CD14-positive monocyte (primary cell): ENCODE measurements around the gene TTR. TPM values are rescaled to one million over a fixed set of nuclear protein-coding genes. Genes with fewer than 3 reads are reported as not detected.

Experiments
- DNase-seq, 3 donors: peaks; one replicate each; pipeline ENCODE4 v3.0.0-alpha.2; 2011 to 2022
- H2AFZ ChIP-seq: 2 replicates; pipeline ENCODE4 v1.6.0; 2012; ENCODE audit warnings: mild to moderate bottlenecking, low read depth, low read length, inconsistent platforms; ENCODE audit not compliant: insufficient read depth, poor library complexity, severe bottlenecking
- H3K27ac ChIP-seq, 2 donors: 1 replicate in 1 of 2; 2 replicates in 1 of 2; pipeline ENCODE4 v1.5.1; 2012 to 2013; ENCODE audit warnings: low read length in 2 of 2, control low read depth in 1 of 2, inconsistent platforms in 1 of 2, low read depth in 1 of 2, mild to moderate bottlenecking in 1 of 2
- H3K27me3 ChIP-seq, 2 donors: one replicate each; pipeline versions ENCODE4 v1.6.0 to v1.6.1; 2011 to 2013; ENCODE audit warnings: low read length in 2 of 2; ENCODE audit not compliant: control insufficient read depth in 2 of 2, insufficient read depth in 2 of 2
- H3K36me3 ChIP-seq, 2 donors: replicated peaks in 1 of 2; 1 replicate in 1 of 2; 2 replicates in 1 of 2; pipeline versions ENCODE4 v1.5.1 to v1.6.1; 2012 to 2013; ENCODE audit warnings: low read length in 2 of 2, control low read depth in 1 of 2, inconsistent platforms in 1 of 2, mild to moderate bottlenecking in 1 of 2; ENCODE audit not compliant: insufficient read depth in 2 of 2, control insufficient read depth in 1 of 2
- H3K4me1 ChIP-seq, 2 donors: 1 replicate in 1 of 2; 2 replicates in 1 of 2; pipeline versions ENCODE4 v1.5.1 to v1.6.1; 2012 to 2013; ENCODE audit warnings: low read length in 2 of 2, control low read depth in 1 of 2, inconsistent platforms in 1 of 2, mild to moderate bottlenecking in 1 of 2, moderate library complexity in 1 of 2; ENCODE audit not compliant: insufficient read depth in 2 of 2, control insufficient read depth in 1 of 2
- H3K4me2 ChIP-seq: replicated peaks from 2 replicates; pipeline ENCODE3; 2012; ENCODE audit warnings: low read length, moderate library complexity, mild to moderate bottlenecking; ENCODE audit not compliant: poor library complexity, severe bottlenecking; ENCODE audit errors: extremely low read depth
- H3K4me3 ChIP-seq, 3 experiments: fragments of 200-600 bp in 1 of 3; sonication (generic) in 1 of 3; replicated peaks in 1 of 3; 1 replicate in 2 of 3; 2 replicates in 1 of 3; pipeline ENCODE4 v1.5.1; 2011 to 2013; ENCODE audit warnings: low read length in 3 of 3, mild to moderate bottlenecking in 3 of 3, control low read depth in 2 of 3, low read depth in 2 of 3, inconsistent platforms in 1 of 3, moderate library complexity in 1 of 3
- H3K79me2 ChIP-seq: 2 replicates; pipeline ENCODE4 v1.6.0; 2012; ENCODE audit warnings: mild to moderate bottlenecking, control low read depth, inconsistent platforms, low read length, moderate library complexity; ENCODE audit not compliant: insufficient read depth
- H3K9ac ChIP-seq: 2 replicates; pipeline ENCODE4 v1.6.0; 2017; ENCODE audit warnings: low read length, mild to moderate bottlenecking; ENCODE audit not compliant: insufficient read depth, poor library complexity, severe bottlenecking
- H3K9me3 ChIP-seq, 2 donors: replicated peaks in 1 of 2; 1 replicate in 1 of 2; 2 replicates in 1 of 2; pipeline versions ENCODE4 v1.5.1 to v1.6.1; 2012 to 2013; ENCODE audit warnings: low read length in 2 of 2, control low read depth in 1 of 2; ENCODE audit not compliant: control insufficient read depth in 1 of 2, insufficient read depth in 1 of 2
- H4K20me1 ChIP-seq: 2 replicates; pipeline ENCODE4 v1.6.0; 2012; ENCODE audit warnings: mild to moderate bottlenecking, low read length, control low read depth, moderate library complexity; ENCODE audit not compliant: insufficient read depth
- H3K27ac Mint-ChIP-seq, 7 donors: one replicate each; pipeline ENCODE4 v1.8.0; 2020; ENCODE audit warnings: mild to moderate bottlenecking in 7 of 7, mixed read lengths in 7 of 7, moderate library complexity in 6 of 7, inconsistent platforms in 2 of 7
- H3K27me3 Mint-ChIP-seq, 3 donors: one replicate each; pipeline ENCODE4 v1.8.0; 2021 to 2022; ENCODE audit warnings: low read depth in 3 of 3, mild to moderate bottlenecking in 3 of 3, mixed read lengths in 3 of 3, moderate library complexity in 3 of 3, inconsistent platforms in 1 of 3
- H3K36me3 Mint-ChIP-seq, 2 donors: one replicate each; pipeline ENCODE4 v1.8.0; 2020; ENCODE audit warnings: mixed read lengths in 2 of 2, inconsistent platforms in 1 of 2, mild to moderate bottlenecking in 1 of 2
- H3K4me1 Mint-ChIP-seq: one replicate; pipeline ENCODE4 v1.8.0; 2020; ENCODE audit warnings: mild to moderate bottlenecking, mixed read lengths
- H3K4me3 Mint-ChIP-seq, 2 donors: one replicate each; pipeline ENCODE4 v1.8.0; 2020; ENCODE audit warnings: mild to moderate bottlenecking in 2 of 2, mixed read lengths in 2 of 2, moderate library complexity in 1 of 2
- H3K9me3 Mint-ChIP-seq, 7 donors: one replicate each; pipeline ENCODE4 v1.8.0; 2020 to 2022; ENCODE audit warnings: mixed read lengths in 7 of 7, mild to moderate bottlenecking in 6 of 7, moderate library complexity in 6 of 7, inconsistent platforms in 2 of 7
- WGBS: methylation state at CpG from one replicate; pipeline ENCODE4 v1.1.5; 2013; ENCODE audit warnings: missing lambda C conversion rate; ENCODE audit not compliant: insufficient coverage; 5-methylcytosine and 5-hydroxymethylcytosine counted together
- intact Hi-C, 2 donors: fragments of 100-400 bp; cut with micrococcal nuclease; formaldehyde crosslinking; loops; one replicate each; pipeline versions ENCODE4 v1.15.0 to v1.15.1; 2023
- polyA plus RNA-seq, 3 donors: library from polyadenylated mRNA; depleted of rRNA in 1 of 3; unstranded in 2 of 3; stranded (reverse) in 1 of 3; fragments of 300-500 nt in 2 of 3; fragments of >200 nt in 1 of 3; fragmentation: Illumina TruSeq in 2 of 3; gene quantifications; 1 replicate in 2 of 3; 2 replicates in 1 of 3; pipeline ENCODE4 v1.2.3, GENCODE V29; 2012 to 2021
- TF ChIP-seq, protein P1 (sequence below): fragments of 200-600 bp; IDR thresholded peaks from one replicate; pipeline ENCODE4 v1.8.0; 2022; ENCODE audit warnings: antibody characterized with exemption, mild to moderate bottlenecking

Gene TTR
- polyA plus RNA-seq, 3 donors = not detected

DNA sequence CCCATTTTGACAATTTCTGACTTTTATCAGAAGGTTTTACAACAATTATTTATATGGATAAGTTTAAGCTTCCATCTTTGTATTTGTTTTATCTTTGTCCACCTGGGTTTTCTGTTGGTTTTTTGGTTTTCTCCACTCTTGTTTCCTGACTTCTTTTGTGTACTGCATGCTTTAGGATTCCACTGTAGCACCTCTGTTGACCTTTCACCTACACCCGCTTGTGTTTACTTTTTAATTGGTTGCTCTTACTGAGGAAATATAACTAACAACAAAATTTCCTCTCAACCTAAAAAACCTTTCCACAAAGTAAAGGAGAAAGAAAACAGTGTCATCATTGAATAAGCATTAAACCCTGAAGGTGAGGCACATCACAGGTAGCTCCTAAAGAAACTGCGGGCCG, 39.8 kb upstream of the TTR start:
- H3K27me3 ChIP-seq = no peaks in the 10 kb centered on the region
- peaks cover 6% of the 10 kb centered on the region for H3K4me1 Mint-ChIP-seq
- H3K27ac ChIP-seq = no peak overlapping the region
- intact Hi-C loops = loop anchor here in 1 of 2 donors (5.0 kb wide), 1 partner anchor 265 kb away; no protein-coding TSS in a partner anchor
- no peaks in the 10 kb centered on the region for H3K36me3 ChIP-seq
- 100% methylated on average over 2 of the region's 3 CpGs for WGBS
- H3K79me2 ChIP-seq = no peaks in the 10 kb centered on the region
- H3K4me3 ChIP-seq = no peak overlapping the region
- H3K4me3 Mint-ChIP-seq = no peak overlapping the region
- H3K27me3 Mint-ChIP-seq = peaks cover 0 to 2% (median 0%) of the 10 kb centered on the region in 3 donors
- TF ChIP-seq, protein P1, sequence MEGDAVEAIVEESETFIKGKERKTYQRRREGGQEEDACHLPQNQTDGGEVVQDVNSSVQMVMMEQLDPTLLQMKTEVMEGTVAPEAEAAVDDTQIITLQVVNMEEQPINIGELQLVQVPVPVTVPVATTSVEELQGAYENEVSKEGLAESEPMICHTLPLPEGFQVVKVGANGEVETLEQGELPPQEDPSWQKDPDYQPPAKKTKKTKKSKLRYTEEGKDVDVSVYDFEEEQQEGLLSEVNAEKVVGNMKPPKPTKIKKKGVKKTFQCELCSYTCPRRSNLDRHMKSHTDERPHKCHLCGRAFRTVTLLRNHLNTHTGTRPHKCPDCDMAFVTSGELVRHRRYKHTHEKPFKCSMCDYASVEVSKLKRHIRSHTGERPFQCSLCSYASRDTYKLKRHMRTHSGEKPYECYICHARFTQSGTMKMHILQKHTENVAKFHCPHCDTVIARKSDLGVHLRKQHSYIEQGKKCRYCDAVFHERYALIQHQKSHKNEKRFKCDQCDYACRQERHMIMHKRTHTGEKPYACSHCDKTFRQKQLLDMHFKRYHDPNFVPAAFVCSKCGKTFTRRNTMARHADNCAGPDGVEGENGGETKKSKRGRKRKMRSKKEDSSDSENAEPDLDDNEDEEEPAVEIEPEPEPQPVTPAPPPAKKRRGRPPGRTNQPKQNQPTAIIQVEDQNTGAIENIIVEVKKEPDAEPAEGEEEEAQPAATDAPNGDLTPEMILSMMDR = no peak
- no peak overlapping the region for H3K9ac ChIP-seq
- H2AFZ ChIP-seq = no peak overlapping the region
- H3K36me3 Mint-ChIP-seq = no peaks in the 10 kb centered on the region
- H3K9me3 Mint-ChIP-seq = peaks cover 0 to under 1% (median 0%) of the 10 kb centered on the region in 7 donors
- no peaks in the 10 kb centered on the region for H4K20me1 ChIP-seq
- no peak overlapping the region for H3K27ac Mint-ChIP-seq
- no peaks in the 10 kb centered on the region for H3K4me1 ChIP-seq
- H3K4me2 ChIP-seq = no peak overlapping the region
- H3K9me3 ChIP-seq = no peaks in the 10 kb centered on the region
- DNase-seq = no peak

DNA sequence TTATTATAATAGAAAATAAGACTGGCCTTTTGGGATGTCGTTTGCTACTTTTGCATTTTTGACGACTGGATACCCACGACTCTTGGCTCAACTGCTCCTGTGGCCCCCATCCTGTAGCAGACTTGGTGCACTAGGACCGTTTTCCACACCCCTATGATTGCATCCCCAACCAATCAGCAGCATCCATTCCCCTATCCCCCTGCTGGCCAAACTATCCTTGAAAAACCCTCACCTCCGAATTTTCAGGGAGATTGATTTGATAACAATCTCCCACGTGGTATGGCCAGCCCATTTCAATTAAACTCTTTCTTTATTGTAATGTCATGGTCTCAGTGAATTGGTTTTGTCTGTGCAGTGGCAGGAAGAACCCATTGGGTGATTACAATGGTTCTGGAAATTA, 37.9 kb upstream of the TTR start:
- Mint-ChIP-seq H3K27ac (no peak overlapping the region), H3K27me3 (peaks cover 0 to 4% (median 1%) of the 10 kb centered on the region in 3 donors), H3K4me3 (no peak overlapping the region), H3K9me3 (peaks cover 0 to 3% (median 0%) of the 10 kb centered on the region in 7 donors), H3K4me1 (peaks cover 6% of the 10 kb centered on the region), H3K36me3 (no peaks in the 10 kb centered on the region)
- DNase-seq = no peak
- Histone ChIP-seq H3K27me3 (no peaks in the 10 kb centered on the region), H3K4me3 (no peak overlapping the region), H3K79me2 (no peaks in the 10 kb centered on the region), H3K4me1 (no peaks in the 10 kb centered on the region), H3K36me3 (no peaks in the 10 kb centered on the region), H4K20me1 (no peaks in the 10 kb centered on the region), H3K9ac (no peak overlapping the region), H2AFZ (no peak overlapping the region), H3K9me3 (no peaks in the 10 kb centered on the region), H3K4me2 (no peak overlapping the region), H3K27ac (no peak overlapping the region)
- TF ChIP-seq, protein P1 = peak; percentile 18
- intact Hi-C loops = loop anchor here (2.0 to 5.0 kb wide), 2 partner anchors 169 to 264 kb away; no protein-coding TSS in a partner anchor
- WGBS = 40% methylated on average over 4 of the region's 6 CpGs
